Calu3 (cell line): Measurements from ENCODE around the gene GRK4. TPM values are rescaled to one million over a fixed set of nuclear protein-coding genes. Genes with fewer than 3 reads are reported as not detected.

Experiments used
- BruUV-seq: library from RNA; stranded (reverse); fragments of 400-500 nt; replicated peaks from 2 replicates; lab custom pipeline; 2021; lab: Mats Ljungman, UMichigan
- CTCF ChIA-PET: fragments of 300-600 bp; sonication (Branson Sonifier 250); formaldehyde crosslinking; loops from one replicate; lab custom pipeline; 2022; ENCODE audit warnings: antibody characterized with exemption; lab: Charles Lee
- DNase-seq: peaks from one replicate; pipeline ENCODE4 v3.0.0; 2022
- H3K27ac Mint-ChIP-seq: one replicate; pipeline ENCODE4 v1.8.0; 2022; ENCODE audit warnings: mixed read lengths; ENCODE audit not compliant: unreplicated experiment
- H3K27me3 Mint-ChIP-seq: one replicate; pipeline ENCODE4 v1.8.0; 2022; ENCODE audit warnings: mixed read lengths; ENCODE audit not compliant: unreplicated experiment
- H3K36me3 Mint-ChIP-seq: one replicate; pipeline ENCODE4 v1.8.0; 2022; ENCODE audit warnings: mild to moderate bottlenecking, moderate library complexity, mixed read lengths; ENCODE audit not compliant: insufficient read depth, unreplicated experiment
- H3K4me1 Mint-ChIP-seq: one replicate; pipeline ENCODE4 v1.8.0; 2022; ENCODE audit warnings: mild to moderate bottlenecking, low read depth, mixed read lengths; ENCODE audit not compliant: unreplicated experiment
- H3K4me3 Mint-ChIP-seq: one replicate; pipeline ENCODE4 v1.8.0; 2022; ENCODE audit warnings: mild to moderate bottlenecking, low read depth, moderate library complexity, mixed read lengths; ENCODE audit not compliant: unreplicated experiment
- H3K9me3 Mint-ChIP-seq: one replicate; pipeline ENCODE4 v1.8.0; 2022; ENCODE audit warnings: low read depth, mixed read lengths; ENCODE audit not compliant: unreplicated experiment
- intact Hi-C: fragments of 100-400 bp; cut with micrococcal nuclease; formaldehyde crosslinking; loops from one replicate; pipeline ENCODE4 v1.10.0; 2022; ENCODE audit not compliant: unreplicated experiment
- total RNA-seq: library from RNA; stranded (reverse); gene quantifications from 2 replicates; pipeline ENCODE4 v1.2.3, GENCODE V29; 2022
- TF ChIP-seq, protein P1 (sequence below): fragments of 200-600 bp; IDR thresholded peaks from one replicate; pipeline ENCODE4 v1.8.0; 2022; ENCODE audit warnings: antibody characterized with exemption; ENCODE audit not compliant: unreplicated experiment

GRK4 gene
- total RNA-seq, 1 experiment from 2014 or later, result 0.80 TPM

DNA sequence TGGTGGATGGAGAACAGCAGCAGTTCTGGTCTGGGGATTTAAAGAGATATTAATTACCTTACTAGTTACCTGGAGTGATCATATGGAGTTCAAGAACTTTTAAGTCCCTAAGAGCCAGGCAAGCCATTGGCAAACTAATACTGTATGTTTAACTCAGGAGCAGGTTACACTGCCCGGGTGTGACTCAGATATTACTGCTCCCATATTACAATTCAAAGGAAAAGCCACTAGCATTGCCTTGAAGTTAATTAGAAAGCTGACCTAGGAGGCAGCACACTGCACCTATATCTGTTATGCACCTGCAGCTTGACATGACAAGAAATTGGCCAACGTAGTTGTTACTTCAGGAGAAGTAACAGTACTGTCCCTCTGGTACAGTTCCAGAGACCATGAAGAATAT lies 47.2 kb downstream of the GRK4 start:
- no peak for DNase-seq
- Mint-ChIP-seq H3K9me3 (no peaks in the 10 kb centered on the region), H3K27ac (no peak overlapping the region), H3K36me3 (no peaks in the 10 kb centered on the region), H3K27me3 (no peaks in the 10 kb centered on the region), H3K4me3 (no peak overlapping the region), H3K4me1 (peaks cover 10% of the 10 kb centered on the region)
- no TSS peak for BruUV-seq
- TF ChIP-seq, protein P1, sequence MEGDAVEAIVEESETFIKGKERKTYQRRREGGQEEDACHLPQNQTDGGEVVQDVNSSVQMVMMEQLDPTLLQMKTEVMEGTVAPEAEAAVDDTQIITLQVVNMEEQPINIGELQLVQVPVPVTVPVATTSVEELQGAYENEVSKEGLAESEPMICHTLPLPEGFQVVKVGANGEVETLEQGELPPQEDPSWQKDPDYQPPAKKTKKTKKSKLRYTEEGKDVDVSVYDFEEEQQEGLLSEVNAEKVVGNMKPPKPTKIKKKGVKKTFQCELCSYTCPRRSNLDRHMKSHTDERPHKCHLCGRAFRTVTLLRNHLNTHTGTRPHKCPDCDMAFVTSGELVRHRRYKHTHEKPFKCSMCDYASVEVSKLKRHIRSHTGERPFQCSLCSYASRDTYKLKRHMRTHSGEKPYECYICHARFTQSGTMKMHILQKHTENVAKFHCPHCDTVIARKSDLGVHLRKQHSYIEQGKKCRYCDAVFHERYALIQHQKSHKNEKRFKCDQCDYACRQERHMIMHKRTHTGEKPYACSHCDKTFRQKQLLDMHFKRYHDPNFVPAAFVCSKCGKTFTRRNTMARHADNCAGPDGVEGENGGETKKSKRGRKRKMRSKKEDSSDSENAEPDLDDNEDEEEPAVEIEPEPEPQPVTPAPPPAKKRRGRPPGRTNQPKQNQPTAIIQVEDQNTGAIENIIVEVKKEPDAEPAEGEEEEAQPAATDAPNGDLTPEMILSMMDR, result no peak
- CTCF ChIA-PET, result no interaction called here
- intact Hi-C loops, result no loop called here

DNA sequence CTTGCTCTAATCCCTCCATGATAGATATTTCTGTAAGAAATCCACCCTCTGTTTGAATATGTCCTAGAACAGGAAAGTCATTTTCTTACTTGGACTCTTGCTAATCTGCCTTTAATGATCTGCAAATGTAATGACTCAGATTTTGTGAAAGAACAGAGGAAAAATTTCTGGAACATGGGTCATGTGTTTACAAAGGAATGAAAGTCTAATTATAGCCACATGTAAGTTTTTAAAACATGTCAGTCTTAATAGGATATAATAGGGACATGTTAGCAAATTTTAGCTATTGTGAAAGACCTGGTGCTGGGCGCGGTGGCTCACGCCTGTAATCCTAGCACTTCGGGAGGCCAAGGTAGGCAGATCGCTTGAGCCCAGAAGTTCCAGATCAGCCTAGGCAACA lies 47.6 kb downstream of the GRK4 start:
- BruUV-seq, result no TSS peak
- CTCF ChIA-PET, result no interaction called here
- Mint-ChIP-seq H3K36me3 (no peaks in the 10 kb centered on the region), H3K27me3 (no peaks in the 10 kb centered on the region), H3K4me1 (peaks cover 10% of the 10 kb centered on the region), H3K4me3 (no peak overlapping the region), H3K9me3 (no peaks in the 10 kb centered on the region), H3K27ac (no peak overlapping the region)
- intact Hi-C loops, result no loop called here
- DNase-seq, result no peak
- TF ChIP-seq, protein P1, result no peak

DNA sequence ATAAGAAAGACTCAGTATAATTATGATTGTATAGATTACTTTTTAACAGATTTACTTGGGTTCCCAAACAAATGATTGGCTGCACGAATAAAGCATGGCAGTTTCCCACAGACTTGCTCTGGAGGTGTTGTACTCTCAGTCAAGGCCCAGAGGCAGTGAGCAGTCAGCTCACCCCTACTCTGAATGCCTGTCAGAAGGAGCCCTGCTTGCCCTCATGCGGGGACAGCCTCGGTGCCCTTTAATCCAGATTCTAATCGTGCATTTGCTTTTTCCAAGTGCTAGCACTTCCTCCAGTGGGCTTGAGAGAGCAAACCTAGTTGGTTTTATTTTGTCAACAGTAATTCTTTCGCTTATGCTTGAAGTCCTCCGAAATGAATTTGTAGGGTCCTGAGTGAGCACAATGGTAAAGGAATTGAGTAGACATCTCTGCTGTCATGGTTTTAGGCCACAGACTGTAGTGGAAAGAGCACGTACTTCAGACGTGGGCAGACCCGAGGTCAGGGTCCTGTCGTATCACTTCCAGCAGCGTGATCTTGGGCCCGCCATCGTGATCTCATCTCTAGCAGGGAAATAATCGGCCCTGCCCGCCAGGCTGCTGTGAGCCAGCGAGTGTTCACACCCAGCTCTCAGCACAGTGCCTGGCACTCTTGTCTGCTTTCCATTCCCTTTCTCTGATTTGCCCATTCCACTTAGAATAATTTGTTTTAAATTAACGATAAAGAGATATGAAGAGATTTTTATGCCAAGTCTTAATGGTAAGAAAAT lies 48.3 kb downstream of the GRK4 start:
- Mint-ChIP-seq H3K27me3 (no peaks in the 10 kb centered on the region), H3K27ac (no peak overlapping the region), H3K9me3 (no peaks in the 10 kb centered on the region), H3K4me3 (no peak overlapping the region), H3K36me3 (no peaks in the 10 kb centered on the region), H3K4me1 (peaks cover 10% of the 10 kb centered on the region)
- intact Hi-C loops, result no loop called here
- no TSS peak for BruUV-seq
- DNase-seq, result no peak
- CTCF ChIA-PET, result no interaction called here
- TF ChIP-seq, protein P1, result no peak

DNA sequence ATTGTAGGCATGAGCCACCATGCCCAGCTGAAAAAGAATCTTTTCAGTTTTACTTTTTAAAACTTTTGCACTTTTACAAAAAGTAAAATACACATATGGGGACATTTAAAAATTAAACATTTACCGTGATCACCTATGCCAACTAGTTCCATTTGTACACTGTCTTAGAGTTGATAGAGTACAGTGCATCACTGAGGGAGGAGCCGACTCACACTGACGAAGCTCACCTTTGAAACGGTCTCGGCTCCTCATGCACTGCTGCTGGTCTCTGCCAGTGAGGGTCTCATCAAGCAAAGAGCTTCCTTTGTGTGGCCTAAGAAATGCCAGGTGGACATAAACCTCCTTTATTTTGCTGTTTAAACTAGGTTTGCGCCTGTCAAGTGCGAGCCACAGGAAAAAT lies 50.0 kb downstream of the GRK4 start:
- no peak for DNase-seq
- Mint-ChIP-seq H3K4me3 (no peak overlapping the region), H3K36me3 (no peaks in the 10 kb centered on the region), H3K4me1 (peaks cover 10% of the 10 kb centered on the region), H3K27me3 (peaks cover 2% of the 10 kb centered on the region), H3K9me3 (no peaks in the 10 kb centered on the region), H3K27ac (no peak overlapping the region)
- CTCF ChIA-PET, result no interaction called here
- intact Hi-C loops, result no loop called here
- no TSS peak for BruUV-seq
- TF ChIP-seq, protein P1, result no peak
